Activated CD4-positive, alpha-beta T cell treated with anti-CD3 and anti-CD28 coated beads, Interleukin-2, Interleukin-6, amounts not matched to agents 100 ng/mL and 50 ng/mL, durations not matched to agents 16 hours and 8 hours (primary cell): ENCODE data around the gene LIG1.
"Not testable (repeated sequence)": the region's sequence is repeated elsewhere in the genome, so short reads cannot be mapped to it uniquely, and the experiment has no call there.

Source experiments
- DNase-seq: peaks from one replicate; pipeline ENCODE4 v3.0.0-alpha.2; 2020

Gene LIG1

GRCh38 chr19:48120505-48120904 is 49.6 kb downstream of the LIG1 start:
- no peak for DNase-seq

GRCh38 chr19:48118131-48118517 is 52.0 kb downstream of the LIG1 start:
- DNase-seq, result no peak

GRCh38 chr19:48117515-48118130 is 52.5 kb downstream of the LIG1 start:
- DNase-seq, result no peak

- DNase-seq, result no peak
These were observed 56.8 kb downstream of the LIG1 start for GRCh38 chr19:48113190-48113917.

GRCh38 chr19:48111280-48111679 is 58.9 kb downstream of the LIG1 start:
- no peak for DNase-seq

GRCh38 chr19:48110350-48110966 is 59.7 kb downstream of the LIG1 start, which contains the start of gene PLA2G4C:
PLA2G4C (minus strand) TSS chr19:48110817; CDS start chr19:48106529, 4,288 bp downstream.
- peak; percentile 92 for DNase-seq

GRCh38 chr19:48108997-48109782 is 61.0 kb downstream of the LIG1 start:
- no peak for DNase-seq

GRCh38 chr19:48103922-48104321 is 66.2 kb downstream of the LIG1 start:
- no peak for DNase-seq

- DNase-seq, result peak; percentile 53
These were observed 67.0 kb downstream of the LIG1 start for GRCh38 chr19:48102870-48103751.

- DNase-seq, result no peak
These were observed 74.5 kb downstream of the LIG1 start for GRCh38 chr19:48095612-48096175.

GRCh38 chr19:48094855-48095203 is 75.3 kb downstream of the LIG1 start:
- DNase-seq, result no peak

- peak; percentile 53 for DNase-seq
These were observed 75.9 kb downstream of the LIG1 start for GRCh38 chr19:48094129-48094854.

GRCh38 chr19:48091111-48091718 is 78.9 kb downstream of the LIG1 start:
- DNase-seq, result not testable (repeated sequence)

GRCh38 chr19:48090281-48090802 is 79.8 kb downstream of the LIG1 start:
- no peak for DNase-seq

GRCh38 chr19:48088991-48089390 is 81.2 kb downstream of the LIG1 start:
- DNase-seq, result not testable (repeated sequence)

GRCh38 chr19:48085904-48086864 is 84.0 kb downstream of the LIG1 start:
- DNase-seq, result peak; percentile 16

- no peak for DNase-seq
These were observed 85.1 kb downstream of the LIG1 start for GRCh38 chr19:48085076-48085475.

- no peak for DNase-seq
These were observed 89.0 kb downstream of the LIG1 start for GRCh38 chr19:48081106-48081505.

GRCh38 chr19:48070177-48070769 is 99.9 kb downstream of the LIG1 start:
- not testable (repeated sequence) for DNase-seq
